Effector memory CD4-positive, alpha-beta T cell (primary cell): Measurements from ENCODE around the gene CSF3.
"Not testable (repeated sequence)": the region's sequence is repeated elsewhere in the genome, so short reads cannot be mapped to it uniquely, and the experiment has no call there.

ENCODE experiments used
- DNase-seq, 3 donors: peaks; one replicate each; pipeline ENCODE4 v3.0.0-alpha.2; 2020
- H3K27ac ChIP-seq: 2 replicates; pipeline ENCODE4 v1.7.0; 2013; ENCODE audit warnings: mild to moderate bottlenecking, low read length, moderate library complexity; ENCODE audit not compliant: insufficient read depth, poor library complexity, severe bottlenecking
- H3K27me3 ChIP-seq: replicated peaks from 2 replicates; pipeline ENCODE4 v1.7.0; 2013; ENCODE audit warnings: mild to moderate bottlenecking, low read length; ENCODE audit not compliant: insufficient read depth, control insufficient read depth, poor library complexity, severe bottlenecking
- H3K36me3 ChIP-seq: 2 replicates; pipeline ENCODE4 v1.7.0; 2013; ENCODE audit warnings: mild to moderate bottlenecking, low read length, moderate library complexity; ENCODE audit not compliant: control insufficient read depth, insufficient read depth
- H3K4me1 ChIP-seq: 2 replicates; pipeline ENCODE4 v1.7.0; 2013; ENCODE audit warnings: low read length, mild to moderate bottlenecking; ENCODE audit not compliant: control insufficient read depth, insufficient read depth, poor library complexity, severe bottlenecking
- H3K4me3 ChIP-seq: 2 replicates; pipeline ENCODE4 v1.7.0; 2013; ENCODE audit warnings: low read length, low read depth, mild to moderate bottlenecking; ENCODE audit not compliant: insufficient read depth, poor library complexity, severe bottlenecking
- H3K9me3 ChIP-seq: 2 replicates; pipeline ENCODE4 v1.7.0; 2013; ENCODE audit warnings: mild to moderate bottlenecking, low read length, moderate library complexity; ENCODE audit not compliant: control insufficient read depth

The CSF3 gene

DNA sequence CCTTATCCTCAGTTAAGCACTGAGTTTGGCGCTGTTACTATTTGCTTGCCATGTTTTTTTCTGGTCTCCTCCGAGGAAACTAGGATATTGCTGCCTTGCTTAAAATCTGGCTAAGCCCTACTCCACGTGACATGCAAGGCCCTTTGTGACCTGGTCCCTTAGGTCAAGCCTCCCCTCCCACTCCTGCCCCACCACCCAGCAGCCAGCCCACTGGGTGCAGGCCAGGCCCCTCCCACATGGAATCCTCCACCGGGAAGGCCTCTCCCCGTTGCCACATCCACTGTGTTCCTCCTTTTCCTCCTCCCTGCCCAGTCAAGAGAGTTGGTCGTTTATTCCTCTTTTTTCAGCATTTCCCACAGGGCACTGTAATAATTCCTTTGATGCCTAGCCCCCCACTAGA is 18.4 kb upstream of the CSF3 start:
- no peak for DNase-seq
- no peaks in the 10 kb centered on the region for H3K9me3 ChIP-seq
- H3K27me3 ChIP-seq: no peaks in the 10 kb centered on the region
- no peaks in the 10 kb centered on the region for H3K4me1 ChIP-seq
- peaks cover 53% of the 10 kb centered on the region for H3K36me3 ChIP-seq
- no peak overlapping the region for H3K4me3 ChIP-seq
- H3K27ac ChIP-seq: no peak overlapping the region

DNA sequence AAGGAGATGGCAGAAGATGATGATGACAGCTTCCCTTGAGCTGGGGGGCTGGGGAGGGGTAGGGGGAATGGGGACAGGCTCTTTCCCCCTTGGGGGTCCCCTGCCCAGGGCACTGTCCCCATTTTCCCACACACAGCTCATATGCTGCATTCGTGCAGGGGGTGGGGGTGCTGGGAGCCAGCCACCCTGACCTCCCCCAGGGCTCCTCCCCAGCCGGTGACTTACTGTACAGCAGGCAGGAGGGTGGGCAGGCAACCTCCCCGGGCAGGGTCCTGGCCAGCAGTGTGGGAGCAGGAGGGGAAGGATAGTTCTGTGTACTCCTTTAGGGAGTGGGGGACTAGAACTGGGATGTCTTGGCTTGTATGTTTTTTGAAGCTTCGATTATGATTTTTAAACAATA is 17.7 kb upstream of the CSF3 start:
- Histone ChIP-seq H3K27ac (no peak overlapping the region), H3K4me1 (no peaks in the 10 kb centered on the region), H3K27me3 (no peaks in the 10 kb centered on the region), H3K9me3 (no peaks in the 10 kb centered on the region), H3K36me3 (peaks cover 46% of the 10 kb centered on the region), H3K4me3 (no peak overlapping the region)
- DNase-seq: no peak

DNA sequence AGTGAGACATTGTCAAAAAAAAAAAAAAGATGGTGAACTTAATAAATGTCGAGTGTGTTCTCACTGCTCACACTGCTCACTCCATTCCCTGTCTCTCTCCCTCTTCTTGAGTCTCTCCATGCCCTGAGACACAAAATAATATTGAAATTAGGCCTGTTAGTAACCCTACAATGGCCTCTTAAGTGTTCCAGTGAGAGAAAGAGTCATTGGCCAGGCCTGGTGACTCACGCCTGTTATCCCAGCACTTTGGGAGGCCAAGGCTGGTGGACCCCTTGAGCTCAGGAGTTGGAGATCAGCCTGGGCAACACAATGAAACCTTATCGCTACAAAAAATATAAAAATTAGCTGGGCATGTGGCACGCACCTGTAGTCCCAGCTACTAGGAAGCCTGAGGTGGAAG is 16.2 kb upstream of the CSF3 start:
- no peak for DNase-seq
- Histone ChIP-seq H3K4me1 (no peaks in the 10 kb centered on the region), H3K27ac (no peak overlapping the region), H3K4me3 (no peak overlapping the region), H3K36me3 (peaks cover 31% of the 10 kb centered on the region), H3K27me3 (no peaks in the 10 kb centered on the region), H3K9me3 (no peaks in the 10 kb centered on the region)

DNA sequence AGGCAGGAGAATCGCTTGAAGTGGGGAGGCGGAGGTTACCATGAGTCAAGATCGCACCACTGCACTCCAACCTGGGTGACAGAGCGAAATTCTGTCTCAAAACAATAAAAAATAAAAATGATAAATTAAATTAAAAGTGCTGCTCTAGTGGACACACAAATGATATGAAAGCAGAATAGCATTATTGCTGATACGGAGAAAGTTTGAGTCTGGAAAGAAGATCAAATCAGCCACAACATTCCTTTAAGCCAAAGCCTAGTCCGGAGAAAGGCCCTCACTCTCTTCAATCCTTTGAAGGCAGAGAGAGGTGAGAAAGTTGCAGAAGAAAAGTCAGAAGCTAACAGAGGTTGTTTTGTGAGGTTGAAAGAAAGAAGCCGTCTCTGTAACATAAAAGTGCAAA is 15.1 kb upstream of the CSF3 start:
- no peak for DNase-seq
- Histone ChIP-seq H3K36me3 (peaks cover 20% of the 10 kb centered on the region), H3K4me3 (no peak overlapping the region), H3K9me3 (no peaks in the 10 kb centered on the region), H3K27me3 (no peaks in the 10 kb centered on the region), H3K27ac (no peak overlapping the region), H3K4me1 (no peaks in the 10 kb centered on the region)

DNA sequence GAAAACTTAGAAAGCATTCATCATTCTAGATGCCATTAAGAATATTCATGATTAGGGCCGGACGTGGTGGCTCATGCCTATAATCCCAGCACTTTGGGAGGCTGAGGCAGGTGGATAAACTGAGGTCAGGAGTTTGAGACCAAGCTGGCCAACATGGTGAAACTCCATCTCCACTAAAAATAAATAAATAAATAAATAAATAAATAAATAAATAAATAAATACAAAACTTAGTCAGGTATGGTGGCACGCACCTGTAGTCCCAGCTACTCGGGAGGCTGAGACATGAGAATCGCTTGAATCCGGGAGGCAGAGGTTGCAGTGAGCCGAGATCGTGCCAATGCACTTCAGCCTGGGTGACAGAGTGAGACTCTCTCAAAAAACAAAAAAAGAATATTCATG is 13.9 kb upstream of the CSF3 start:
- DNase-seq, H3K9me3 ChIP-seq: not testable (repeated sequence)

DNA sequence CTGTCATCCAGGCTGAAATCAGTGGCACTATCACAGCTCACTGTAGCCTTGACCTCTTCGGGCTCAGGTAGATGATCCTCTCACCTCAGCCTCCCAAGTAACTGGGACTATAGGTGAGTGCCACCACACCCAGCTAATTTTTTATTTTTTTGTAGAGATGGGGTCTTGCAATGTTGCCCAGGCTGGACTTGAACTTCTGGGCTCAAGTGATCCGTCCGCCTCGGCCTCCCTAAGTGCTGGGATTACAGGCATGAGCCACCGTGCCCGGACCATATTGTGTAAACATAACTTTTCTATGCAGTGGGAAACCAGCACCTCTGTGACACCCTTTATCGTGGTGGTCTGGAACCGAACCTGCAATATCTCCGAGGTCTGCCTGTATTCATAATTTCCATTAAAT is 11.2 kb upstream of the CSF3 start:
- no peak for DNase-seq
- no peaks in the 10 kb centered on the region for H3K27me3 ChIP-seq
- H3K4me1 ChIP-seq: no peaks in the 10 kb centered on the region
- no peaks in the 10 kb centered on the region for H3K36me3 ChIP-seq
- no peak overlapping the region for H3K27ac ChIP-seq
- H3K4me3 ChIP-seq: no peak overlapping the region
- H3K9me3 ChIP-seq: no peaks in the 10 kb centered on the region

More for the DNA sequence above, 13.9 kb upstream of the CSF3 start:
- H3K4me1 ChIP-seq, H3K27me3 ChIP-seq, H3K4me3 ChIP-seq, H3K27ac ChIP-seq: not testable (repeated sequence)
- H3K36me3 ChIP-seq: peaks cover 11% of the 10 kb centered on the region

DNA sequence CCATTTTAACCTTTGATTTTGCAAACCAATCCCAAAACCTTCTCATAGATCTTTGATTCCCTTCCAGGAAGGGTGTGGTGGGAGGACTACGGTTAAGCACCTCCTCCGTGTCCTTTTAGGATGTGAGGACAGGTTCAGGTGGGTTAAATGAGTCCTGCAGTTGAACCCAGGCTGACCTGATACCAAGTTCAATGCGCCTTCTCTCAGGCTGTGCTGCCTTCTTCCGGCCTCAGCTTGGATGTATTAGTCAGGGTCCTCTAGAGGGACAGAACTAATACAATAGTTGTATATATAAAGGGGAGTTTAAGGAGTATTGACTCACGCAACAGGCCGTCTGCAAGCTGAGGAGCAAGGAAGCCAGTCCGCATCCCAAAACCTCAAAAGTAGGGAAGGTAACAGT is 10.5 kb upstream of the CSF3 start:
- Histone ChIP-seq H3K36me3 (no peaks in the 10 kb centered on the region), H3K27ac (no peak overlapping the region), H3K27me3 (no peaks in the 10 kb centered on the region), H3K4me1 (no peaks in the 10 kb centered on the region), H3K9me3 (no peaks in the 10 kb centered on the region), H3K4me3 (no peak overlapping the region)
- no peak for DNase-seq

DNA sequence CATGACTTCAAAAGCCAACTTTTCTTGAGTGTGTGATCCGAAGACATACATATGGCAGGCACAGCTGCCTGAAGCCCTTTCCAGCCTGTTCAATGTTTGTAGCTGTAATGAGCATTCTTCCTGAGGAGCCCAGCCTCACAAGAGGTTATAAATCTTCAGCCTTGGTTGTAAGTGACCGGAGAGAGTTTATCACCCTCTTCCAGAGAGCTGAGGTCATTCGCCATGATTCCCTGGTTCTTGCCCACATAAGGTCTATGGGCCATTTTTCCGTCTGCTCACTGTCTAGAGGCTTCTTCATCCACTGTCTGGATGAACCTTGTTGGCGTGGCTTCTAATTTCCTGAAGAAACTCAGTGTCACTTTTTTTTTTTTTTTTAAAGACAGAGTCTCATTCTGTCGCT is 9.7 kb upstream of the CSF3 start:
- H3K36me3 ChIP-seq: no peaks in the 10 kb centered on the region
- no peak for DNase-seq

DNA sequence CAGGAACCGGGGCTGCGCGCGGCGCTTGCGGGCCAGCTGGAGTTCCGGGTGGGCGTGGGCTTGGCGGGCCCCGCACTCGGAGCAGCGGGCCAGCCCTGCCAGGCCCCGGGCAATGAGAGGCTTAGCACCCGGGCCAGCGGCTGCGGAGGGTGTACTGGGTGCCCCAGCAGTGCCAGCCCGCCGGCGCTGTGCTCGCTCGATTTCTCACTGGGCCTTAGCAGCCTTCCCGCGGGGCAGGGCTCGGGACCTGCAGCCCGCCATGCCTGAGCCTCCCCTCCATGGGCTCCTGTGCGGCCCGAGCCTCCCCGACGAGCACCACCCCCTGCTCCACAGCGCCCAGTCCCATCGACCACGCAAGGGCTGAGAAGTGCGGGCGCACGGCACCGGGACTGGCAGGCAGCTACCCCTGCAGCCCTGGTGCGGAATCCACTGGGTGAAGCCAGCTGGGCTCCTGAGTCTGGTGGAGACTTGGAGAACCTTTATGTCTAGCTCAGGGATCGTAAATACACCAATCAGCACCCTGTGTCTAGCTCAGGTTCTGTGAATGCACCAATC is 4.2 kb upstream of the CSF3 start:
- not testable (repeated sequence) for H3K27ac ChIP-seq, H3K9me3 ChIP-seq, H3K4me1 ChIP-seq, H3K36me3 ChIP-seq, H3K4me3 ChIP-seq, H3K27me3 ChIP-seq, DNase-seq

More for the DNA sequence above, 9.7 kb upstream of the CSF3 start:
- Histone ChIP-seq H3K27me3 (no peaks in the 10 kb centered on the region), H3K4me1 (peaks cover 4% of the 10 kb centered on the region), H3K9me3 (no peaks in the 10 kb centered on the region), H3K27ac (no peak overlapping the region), H3K4me3 (no peak overlapping the region)

DNA sequence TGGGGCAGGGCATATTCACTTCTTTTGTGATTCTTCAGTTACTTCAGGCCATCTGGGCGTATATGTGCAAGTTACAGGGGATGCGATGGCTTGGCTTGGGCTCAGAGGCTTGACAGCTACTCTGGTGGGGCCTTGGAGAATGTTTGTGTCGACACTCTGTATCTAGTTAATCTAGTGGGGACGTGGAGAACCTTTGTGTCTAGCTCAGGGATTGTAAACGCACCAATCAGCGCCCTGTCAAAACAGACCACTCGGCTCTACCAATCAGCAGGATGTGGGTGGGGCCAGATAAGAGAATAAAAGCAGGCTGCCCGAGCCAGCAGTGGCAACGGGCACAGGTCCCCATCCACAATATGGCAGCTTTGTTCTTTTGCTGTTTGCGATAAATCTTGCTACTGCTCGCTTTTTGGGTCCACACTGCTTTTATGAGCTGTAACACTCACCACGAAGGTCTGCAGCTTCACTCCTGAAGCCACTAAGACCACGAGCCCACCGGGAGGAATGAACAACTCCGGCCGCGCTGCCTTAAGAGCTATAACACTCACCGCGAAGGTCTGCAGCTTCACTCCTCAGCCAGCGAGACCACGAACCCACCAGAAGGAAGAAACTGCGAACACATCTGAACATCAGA is 3.1 kb upstream of the CSF3 start:
- H3K27me3 ChIP-seq, H3K4me1 ChIP-seq, DNase-seq, H3K36me3 ChIP-seq, H3K27ac ChIP-seq, H3K4me3 ChIP-seq, H3K9me3 ChIP-seq: not testable (repeated sequence)
